Endothelial cell of umbilical vein (primary cell): ENCODE results near the gene SKIDA1.

Source experiments
- CTCF ChIP-seq, 2 donors: IDR thresholded peaks; 1 replicate in 1 of 2; 2 replicates in 1 of 2; pipeline ENCODE4 v1.5.1; 2011; ENCODE audit warnings: low read length in 2 of 2, mild to moderate bottlenecking in 2 of 2, moderate library complexity in 2 of 2, control low read depth in 1 of 2, inconsistent platforms in 1 of 2, low read depth in 1 of 2; ENCODE audit not compliant: insufficient read depth in 1 of 2; ENCODE audit errors: extremely low read depth in 1 of 2
- EZH2 ChIP-seq: IDR thresholded peaks from 2 replicates; pipeline ENCODE4 v1.6.1; 2012; ENCODE audit warnings: borderline replicate concordance, low read depth, mild to moderate bottlenecking, moderate library complexity, low read length, inconsistent platforms; ENCODE audit not compliant: severe bottlenecking
- JUN ChIP-seq: IDR thresholded peaks from 2 replicates; pipeline ENCODE4 v1.6.1; 2011; ENCODE audit warnings: borderline replicate concordance, low read depth; ENCODE audit not compliant: insufficient read length, insufficient read depth
- MAX ChIP-seq: IDR thresholded peaks from 2 replicates; pipeline ENCODE4 v1.6.1; 2011; ENCODE audit not compliant: insufficient read depth, insufficient read length
- POLR2A ChIP-seq: IDR thresholded peaks from 2 replicates; pipeline ENCODE4 v1.6.1; 2012; ENCODE audit warnings: low read depth, mild to moderate bottlenecking, control low read depth, low read length
- POLR2AphosphoS5 ChIP-seq: IDR thresholded peaks from 2 replicates; pipeline ENCODE4 v1.6.1; 2012; ENCODE audit warnings: low read depth, mild to moderate bottlenecking, control low read depth, low read length, moderate library complexity; ENCODE audit not compliant: insufficient read depth

GRCh38 chr10:21509341-21510240 lies 15.9 kb downstream of the SKIDA1 start:
- no peak for TF ChIP-seq CTCF (IDR thresholded peaks at IDR 0.05; ENCODE audit: extremely low read depth in 1 of 2, insufficient read depth in 1 of 2, low read depth in 1 of 2, low read length in 2 of 2)
- no peak for TF ChIP-seq POLR2AphosphoS5
- no peak for TF ChIP-seq JUN
- TF ChIP-seq POLR2A: no peak
- no peak for TF ChIP-seq MAX
- TF ChIP-seq EZH2: no peak
